ENCODE measurements around the gene MRRF. TPM values are rescaled to one million over a fixed set of nuclear protein-coding genes. Genes with fewer than 3 reads are reported as not detected.

The MRRF gene
- total RNA-seq, 1 experiment from 2014 or later = 42.3 TPM

- Mint-ChIP-seq H3K9me3 (no peaks in the 10 kb centered on the region), H3K4me1 (peaks cover 10% of the 10 kb centered on the region), H3K27me3 (ENCODE audit: low read depth) (peaks cover 12% of the 10 kb centered on the region), H3K4me3 (no peak overlapping the region), H3K27ac (no peak overlapping the region), H3K36me3 (peaks cover 12% of the 10 kb centered on the region)
- CTCF ChIA-PET = interaction anchor here (1.0 kb wide), 1 partner anchor 114 kb away, joined by 3 read pairs; no protein-coding TSS in a partner anchor
- no peak for TF ChIP-seq JUN (CRISPR knock-in tag; IDR thresholded peaks at IDR 0.05)
- no peak for TF ChIP-seq ZSCAN18 (CRISPR knock-in tag; IDR thresholded peaks at IDR 0.05)
- no peak for TF ChIP-seq ETV6 (CRISPR knock-in tag; IDR thresholded peaks at IDR 0.05)
- TF ChIP-seq CREM (CRISPR knock-in tag; IDR thresholded peaks at IDR 0.05) = no peak
- TF ChIP-seq RELA (CRISPR knock-in tag; IDR thresholded peaks at IDR 0.05; ENCODE audit: borderline replicate concordance) = no peak
- TF ChIP-seq MYBL2 (CRISPR knock-in tag; IDR thresholded peaks at IDR 0.05) = no peak
- no peak for TF ChIP-seq ELF4 (CRISPR knock-in tag; IDR thresholded peaks at IDR 0.05; ENCODE audit: low read depth)
- TF ChIP-seq HMGXB4 (CRISPR knock-in tag; IDR thresholded peaks at IDR 0.05) = no peak
- TF ChIP-seq AFF4 (CRISPR knock-in tag; IDR thresholded peaks at IDR 0.05; ENCODE audit: borderline replicate concordance) = no peak
- TF ChIP-seq ATF2 (CRISPR knock-in tag; IDR thresholded peaks at IDR 0.05; ENCODE audit: borderline replicate concordance, low read depth) = no peak
- no peak for TF ChIP-seq USF1 (CRISPR knock-in tag; IDR thresholded peaks at IDR 0.05)
- no peak for TF ChIP-seq AR (CRISPR knock-in tag; IDR thresholded peaks at IDR 0.05)
- TF ChIP-seq ATF3 (CRISPR knock-in tag; conservative IDR thresholded peaks at IDR 0.05) = no peak
- no peak for TF ChIP-seq ZNF532 (CRISPR knock-in tag; IDR thresholded peaks at IDR 0.05; ENCODE audit: borderline replicate concordance)
- no peak for TF ChIP-seq MAX (CRISPR knock-in tag; IDR thresholded peaks at IDR 0.05)
- no peak for TF ChIP-seq GRHL2 (CRISPR knock-in tag; IDR thresholded peaks at IDR 0.05; ENCODE audit: insufficient replicate concordance, severe bottlenecking)
- TF ChIP-seq CREB1 (CRISPR knock-in tag; IDR thresholded peaks at IDR 0.05) = no peak
- TF ChIP-seq ZNF512 (CRISPR knock-in tag; IDR thresholded peaks at IDR 0.05; ENCODE audit: borderline replicate concordance) = no peak
- DNase-seq (ENCODE audit: low spot score) (no peak), ATAC-seq (no peak)
- POLR2A ChIA-PET = no interaction called here
Observed at GRCh38 chr9:122236681-122237080, 28.0 kb upstream of the MRRF start.
